GM21423 (cell line): ENCODE results near the gene OSBPL5.
A peak's percentile ranks its signal among the peaks of the same experiment; 100 is the strongest.

ENCODE experiments used
- ATAC-seq: cut with Tn5 transposase; IDR thresholded peaks from one replicate; pipeline ENCODE4 v1.9.1; 2021; ENCODE audit warnings: mild to moderate bottlenecking, moderate library complexity; ENCODE audit not compliant: unreplicated experiment

OSBPL5 gene

DNA sequence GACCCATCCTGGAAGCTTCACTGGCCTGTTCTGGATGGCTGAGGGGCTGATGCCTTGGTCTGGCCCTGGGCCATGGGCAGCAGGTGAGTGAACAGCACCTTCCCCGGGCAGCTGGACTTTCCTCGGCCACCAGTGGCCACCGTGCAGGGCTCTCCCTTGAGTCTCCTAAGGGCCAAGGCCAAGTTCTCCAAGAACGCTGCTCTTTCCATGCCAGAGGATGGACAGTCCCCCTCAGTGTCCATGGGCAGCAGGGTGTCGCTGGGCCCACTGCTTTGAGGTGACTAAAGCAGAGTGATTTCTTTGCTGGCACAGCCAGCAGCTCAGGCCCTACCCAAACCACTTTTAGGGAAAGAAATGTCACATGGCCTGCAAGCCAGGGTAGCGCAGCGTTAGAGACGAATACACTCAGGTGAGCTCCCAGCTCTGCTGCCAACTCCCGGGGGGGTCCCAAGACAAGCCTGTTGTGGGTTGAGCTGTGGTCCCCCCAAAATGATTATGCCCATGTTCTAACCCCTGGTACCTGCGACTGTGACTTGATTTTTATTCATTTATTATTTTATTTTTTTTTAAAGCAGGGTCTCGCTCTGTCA, 104.6 kb downstream of the OSBPL5 start:
- ATAC-seq = no peak

DNA sequence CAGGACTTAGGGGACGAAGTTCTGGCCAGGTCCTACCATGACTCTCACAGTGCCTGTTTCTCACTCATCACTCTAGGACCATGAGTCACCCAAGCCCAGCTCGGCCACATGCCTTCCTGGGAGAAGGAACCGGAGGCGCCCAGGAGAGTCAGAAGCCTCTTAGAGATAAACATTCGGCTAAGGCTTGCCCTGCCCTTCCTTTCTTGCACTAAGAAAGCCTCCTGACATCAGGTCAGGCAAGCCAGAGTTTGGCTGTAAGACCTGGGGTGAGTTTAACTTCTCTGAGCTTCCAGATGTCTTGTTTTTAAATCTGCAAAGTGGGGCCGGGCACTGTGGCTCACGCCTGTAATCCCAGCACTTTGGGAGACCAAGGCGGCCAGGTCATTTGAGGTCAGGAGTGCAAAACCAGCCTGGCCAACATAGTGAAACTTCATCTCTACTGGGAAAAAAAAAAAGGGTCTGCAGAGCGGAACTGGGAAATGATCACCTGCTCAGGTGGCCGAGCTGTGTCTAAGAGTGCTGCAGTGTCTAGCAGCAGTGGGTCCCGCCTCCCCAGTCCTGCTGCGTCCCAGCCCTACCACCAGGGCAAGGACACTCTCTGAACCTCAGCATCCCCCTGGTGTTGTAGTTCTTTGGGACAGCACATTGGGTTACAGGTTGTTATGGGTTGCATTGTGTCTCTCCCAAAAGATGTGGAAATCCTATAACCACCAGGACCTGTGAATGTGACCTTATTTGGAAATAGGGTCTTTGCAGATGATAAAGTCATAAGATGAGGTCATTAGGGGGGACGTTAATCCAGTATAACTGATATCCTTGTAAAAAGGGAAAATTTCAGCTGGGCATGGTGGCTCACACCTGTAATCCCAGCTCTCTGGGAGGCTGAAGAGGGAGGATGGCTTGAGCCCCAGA, 106.1 kb downstream of the OSBPL5 start:
- ATAC-seq = no peak

DNA sequence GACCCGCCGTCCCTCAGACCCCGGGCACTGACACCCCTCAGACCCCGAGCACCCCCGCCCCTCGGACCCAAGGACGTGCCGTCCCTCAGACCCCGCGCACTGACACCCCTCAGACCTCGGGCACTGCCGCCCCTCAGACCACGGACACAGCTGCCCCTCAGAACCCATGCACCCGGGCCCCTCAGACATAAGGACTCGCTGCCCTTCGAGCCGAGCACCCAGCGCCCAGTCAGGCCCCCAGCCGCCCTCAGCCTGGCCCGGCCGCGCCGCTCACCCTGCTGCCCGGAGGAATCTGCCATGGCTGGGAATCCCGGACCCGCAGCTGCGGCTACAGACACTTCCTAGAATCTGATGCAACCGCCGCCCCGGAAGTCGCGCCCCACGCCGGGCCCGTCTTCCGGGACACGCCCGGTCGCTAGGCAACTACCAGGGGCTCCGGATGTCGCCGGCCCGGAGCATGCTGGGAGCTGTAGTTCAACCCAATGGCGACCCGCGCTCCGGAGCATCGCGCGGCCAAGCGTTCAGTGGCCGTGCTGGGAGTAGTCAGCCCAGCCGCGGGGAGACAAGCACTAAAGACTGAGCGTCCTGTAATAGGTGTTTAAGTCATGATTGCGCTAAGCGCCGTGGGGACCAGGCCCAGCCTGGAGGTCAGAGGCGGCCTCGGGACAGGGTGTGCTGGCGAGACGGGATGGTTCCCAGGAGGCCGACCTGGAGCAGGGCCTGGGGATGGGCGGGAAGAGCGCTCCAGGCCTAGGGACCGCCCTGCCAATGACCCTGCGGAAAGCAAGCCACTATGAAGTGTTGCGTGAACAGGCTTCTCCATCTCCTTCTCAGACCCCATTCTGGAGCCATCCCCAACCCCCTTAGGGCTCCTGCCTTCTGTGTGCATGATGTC, 107.8 kb downstream of the OSBPL5 start, which contains the start of gene CARS1:
CARS1 (minus strand) TSS at position 355 of the 895 bp plus-strand sequence; CDS start at position 299, 56 bp downstream.
- ATAC-seq = peak; percentile 96

DNA sequence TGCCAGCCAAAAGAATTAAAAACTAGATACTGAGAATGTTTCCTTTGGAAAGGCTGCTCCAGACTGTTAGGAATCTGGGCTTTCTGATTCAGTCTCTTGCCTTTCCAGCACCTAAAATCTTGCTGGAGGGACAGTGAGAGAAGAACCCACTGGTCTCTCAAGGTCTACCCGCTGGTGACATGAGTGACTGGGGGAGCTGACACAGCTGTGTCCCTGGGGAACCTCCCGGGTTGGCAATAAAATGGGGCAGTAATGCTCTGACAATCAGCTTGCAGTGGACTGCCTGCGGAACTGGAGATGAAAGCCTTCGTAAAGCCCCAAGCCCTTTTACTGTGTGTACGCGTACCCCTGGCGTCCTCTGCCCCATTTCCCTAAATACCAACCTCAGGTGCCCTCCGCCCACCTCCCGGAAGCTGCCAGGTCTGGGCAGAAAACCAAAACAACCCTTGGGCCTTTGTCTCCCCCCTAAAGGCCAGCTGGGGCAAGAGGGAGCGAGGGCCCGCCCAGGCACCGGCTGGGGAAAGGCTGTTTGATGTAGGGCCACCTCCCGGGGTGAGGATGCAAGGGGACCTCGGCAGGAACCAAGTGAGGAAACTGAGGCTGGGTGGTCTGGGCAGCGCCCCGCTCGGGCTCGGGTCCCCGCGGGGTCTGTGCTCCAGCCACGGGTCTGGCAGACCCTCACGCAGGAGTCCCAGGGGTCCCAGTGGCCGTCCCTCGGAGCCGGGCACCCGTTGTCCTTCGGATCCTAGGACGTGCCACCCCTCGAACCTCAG, 108.6 kb downstream of the OSBPL5 start:
- ATAC-seq = no peak

DNA sequence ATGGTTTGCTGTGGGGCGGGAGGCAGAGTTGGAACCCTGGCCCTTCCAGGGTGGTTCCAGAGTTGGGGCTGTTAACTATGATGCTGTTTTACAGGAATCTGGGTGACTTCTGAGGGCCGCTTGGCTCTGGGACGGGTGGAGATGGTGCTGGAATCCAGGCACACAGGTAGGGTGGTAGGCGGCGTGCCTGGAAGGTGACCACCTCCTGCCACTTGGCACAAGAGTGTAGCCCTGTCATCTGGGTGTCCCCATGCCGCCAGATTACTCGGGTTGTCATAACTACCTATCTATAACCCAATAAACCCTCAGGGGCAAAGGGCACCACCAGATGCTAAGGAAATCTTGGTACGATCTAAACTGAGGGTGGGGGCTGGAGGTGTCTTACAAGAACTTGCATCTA, 109.2 kb downstream of the OSBPL5 start:
- ATAC-seq = no peak

DNA sequence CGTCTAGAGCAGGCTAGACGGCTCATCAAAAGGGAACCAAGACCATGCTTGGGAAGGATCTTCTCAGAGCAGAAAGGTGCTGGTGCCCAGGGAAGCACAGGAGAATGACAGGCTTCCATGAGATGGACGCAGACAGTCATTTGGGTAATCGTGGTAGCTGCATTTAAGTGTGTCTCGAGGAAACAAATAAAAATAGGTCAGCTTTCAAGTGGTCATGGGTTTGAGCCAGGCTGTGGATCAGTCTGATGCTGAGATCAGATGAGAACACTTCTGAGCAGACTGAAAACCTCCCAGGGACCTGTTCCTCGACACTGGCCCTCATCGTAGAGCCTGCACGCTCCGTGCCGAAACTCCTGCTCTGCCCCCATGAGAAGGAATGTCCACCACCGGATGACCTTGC, 112.5 kb downstream of the OSBPL5 start:
- no peak for ATAC-seq

DNA sequence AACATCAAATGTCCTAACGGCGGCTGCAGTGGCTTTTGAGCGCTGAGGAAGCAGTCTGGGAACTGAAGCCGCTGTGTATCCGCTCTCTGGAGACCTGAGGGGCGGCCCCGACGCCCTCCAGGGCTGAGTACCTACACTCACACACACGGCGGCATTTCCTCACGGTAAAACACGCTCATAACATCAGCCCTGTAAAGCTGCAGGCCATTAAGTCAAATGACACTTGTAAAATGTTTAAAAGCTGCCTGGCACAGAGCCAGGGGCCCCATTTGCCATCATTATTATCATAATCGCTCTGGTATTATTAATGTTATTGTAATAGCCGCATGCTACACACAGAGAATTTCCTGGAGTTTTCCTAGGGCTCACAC, 113.0 kb downstream of the OSBPL5 start:
- no peak for ATAC-seq

DNA sequence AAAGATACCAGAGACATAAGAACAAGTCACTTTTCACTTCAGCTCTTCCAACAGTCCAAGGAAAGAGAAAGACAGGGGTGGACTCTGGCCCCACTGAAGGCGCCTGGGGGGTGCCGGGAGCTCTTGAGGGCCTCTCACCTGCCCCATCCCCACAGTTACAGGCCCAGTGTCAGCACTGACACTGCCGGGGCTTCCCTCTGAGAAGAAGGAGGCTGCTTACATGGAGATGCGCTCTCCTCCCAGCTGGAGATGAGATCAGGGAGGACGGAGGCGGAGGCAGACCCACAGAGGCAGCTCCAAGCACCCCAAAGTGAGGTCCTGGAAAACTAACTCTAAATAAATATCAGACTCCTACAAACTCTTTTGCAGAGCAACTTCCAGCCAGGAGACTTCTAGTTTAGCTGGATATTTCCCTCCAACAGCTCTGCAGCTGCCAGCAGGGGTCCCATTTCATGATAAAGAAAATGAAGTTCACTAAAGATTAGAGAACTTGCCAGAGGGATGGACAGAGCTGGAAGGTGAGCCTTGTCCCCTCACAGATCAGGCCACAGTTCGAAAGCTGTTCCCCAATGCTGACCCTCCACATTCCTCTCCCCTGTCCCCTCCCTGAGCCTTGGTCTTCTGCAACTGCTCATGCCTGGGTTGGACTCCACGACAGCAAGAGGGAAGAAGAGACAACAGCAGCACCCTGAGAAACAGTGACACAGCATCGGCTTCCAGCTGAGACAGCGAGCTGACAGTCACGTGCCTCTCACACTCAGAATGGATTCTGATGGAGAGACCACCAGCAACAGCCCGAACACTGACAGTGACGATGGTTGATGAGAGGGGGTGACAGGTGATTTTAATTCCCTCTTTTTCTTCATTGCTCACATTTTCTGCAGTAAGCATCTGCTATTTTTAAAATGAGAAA, 113.7 kb downstream of the OSBPL5 start:
- ATAC-seq = no peak

DNA sequence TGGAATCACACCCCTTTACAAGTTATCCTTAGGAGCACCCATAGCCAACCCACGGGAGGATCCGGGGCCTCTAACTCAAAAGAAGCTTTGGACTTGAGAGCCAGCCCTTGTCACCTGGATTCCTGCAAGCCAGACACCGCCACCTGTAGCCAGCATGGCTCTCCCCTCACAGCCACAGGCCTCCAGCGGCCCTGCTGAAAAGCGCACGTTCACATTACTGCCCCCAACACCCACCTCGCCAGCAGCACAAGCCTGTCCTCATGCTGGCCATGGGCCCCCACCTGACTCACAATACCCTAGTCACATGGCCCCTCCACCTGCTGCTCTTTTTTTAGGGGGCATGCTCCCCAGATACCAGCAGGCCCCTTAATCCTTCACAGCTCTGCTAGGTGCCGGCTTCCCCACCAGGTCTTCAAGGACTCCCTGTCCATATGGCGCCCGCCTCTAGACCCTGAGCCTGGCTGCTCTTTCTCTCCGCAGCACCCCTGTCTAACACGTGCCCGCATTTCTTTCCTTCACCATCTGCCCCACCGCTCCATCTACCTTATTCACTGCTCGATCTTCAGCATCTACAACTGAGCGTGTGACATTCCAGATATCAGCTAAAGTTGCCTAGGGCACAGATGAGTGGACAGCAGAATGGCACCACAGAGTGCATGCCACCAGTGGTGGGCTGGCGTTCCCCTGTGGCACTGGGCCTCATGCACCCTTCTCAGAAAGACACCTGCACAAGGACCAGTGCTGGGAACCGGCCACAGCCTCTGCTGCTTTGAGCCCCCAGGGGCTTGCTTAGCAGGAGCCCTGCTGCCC, 114.5 kb downstream of the OSBPL5 start:
- ATAC-seq = no peak

DNA sequence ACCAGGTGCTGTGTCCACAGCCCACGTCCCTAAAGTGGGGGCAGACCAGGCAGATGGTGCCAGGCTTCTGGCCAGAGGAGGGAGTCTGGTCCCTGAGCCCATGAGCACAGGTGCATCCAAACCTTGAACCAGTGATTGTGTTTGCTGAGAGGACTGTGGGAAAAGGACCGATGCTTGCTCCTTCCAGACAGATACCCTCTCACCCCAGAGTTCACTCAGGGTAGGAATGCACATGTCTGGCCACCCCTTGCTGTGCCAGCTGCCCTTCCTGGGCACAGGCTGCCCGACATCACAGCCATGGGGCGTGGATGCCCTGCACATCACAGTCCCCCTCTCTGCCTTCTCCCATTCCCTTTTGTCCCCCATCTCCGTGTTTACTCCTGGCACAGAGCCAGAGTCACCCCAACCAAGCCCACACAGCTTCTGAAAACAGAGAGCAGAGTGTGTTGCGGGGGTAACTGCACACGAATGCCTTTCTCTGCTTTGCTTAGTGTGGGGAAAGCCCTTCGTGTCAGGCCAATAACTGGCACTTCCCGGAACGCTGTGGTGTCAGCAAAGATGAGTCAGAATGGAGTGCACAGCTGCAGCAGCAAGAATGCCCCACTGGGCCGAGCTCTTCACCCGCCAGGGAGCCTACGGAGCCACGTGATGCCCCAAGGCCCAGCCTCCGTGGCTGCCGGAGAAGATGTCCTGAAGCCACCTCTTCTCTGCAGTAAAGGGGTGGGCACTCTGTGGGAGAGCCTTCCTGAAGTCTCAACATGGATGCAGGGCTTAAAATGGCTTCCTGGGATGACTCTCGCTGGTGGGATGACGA, 115.5 kb downstream of the OSBPL5 start:
- peak; percentile 85 for ATAC-seq

DNA sequence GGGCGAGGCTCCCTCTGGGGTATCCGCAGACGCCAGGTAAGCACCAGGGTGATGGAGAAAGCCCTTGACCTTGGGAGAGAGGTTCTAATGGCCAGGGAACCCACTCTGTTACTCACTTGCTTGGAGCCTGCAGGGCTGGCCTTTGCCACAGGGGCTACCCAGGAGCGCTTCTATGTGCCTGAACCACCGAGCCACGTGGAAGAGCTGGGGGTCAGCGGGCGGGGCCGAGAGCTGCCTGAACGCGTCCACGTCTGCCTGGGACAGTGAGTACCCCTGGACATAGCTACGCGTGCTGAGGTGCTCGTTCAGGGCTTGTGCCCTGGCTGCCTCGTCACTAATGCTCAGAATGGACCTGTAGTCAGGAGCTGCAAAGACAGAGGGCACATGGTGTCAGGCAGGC, 117.5 kb downstream of the OSBPL5 start:
- ATAC-seq = no peak

DNA sequence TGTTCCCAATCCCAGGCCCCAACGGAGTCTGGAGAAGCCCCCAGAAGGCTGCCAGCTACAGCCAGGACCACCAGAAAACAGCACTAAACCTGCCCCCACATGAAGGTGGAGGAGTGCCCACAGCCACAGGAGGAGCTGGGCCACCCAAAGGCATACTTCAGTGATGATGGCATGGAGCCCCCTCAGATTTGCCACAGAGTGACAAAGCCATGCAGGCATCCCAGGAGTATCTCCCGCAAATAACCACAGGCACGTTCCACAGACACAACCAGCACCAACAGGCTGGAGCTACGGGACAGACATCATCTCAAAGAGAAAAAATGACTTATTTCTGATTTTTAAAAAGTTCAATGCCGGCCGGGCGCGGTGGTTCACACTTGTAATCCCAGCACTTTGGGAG, 118.5 kb downstream of the OSBPL5 start:
- ATAC-seq = no peak

DNA sequence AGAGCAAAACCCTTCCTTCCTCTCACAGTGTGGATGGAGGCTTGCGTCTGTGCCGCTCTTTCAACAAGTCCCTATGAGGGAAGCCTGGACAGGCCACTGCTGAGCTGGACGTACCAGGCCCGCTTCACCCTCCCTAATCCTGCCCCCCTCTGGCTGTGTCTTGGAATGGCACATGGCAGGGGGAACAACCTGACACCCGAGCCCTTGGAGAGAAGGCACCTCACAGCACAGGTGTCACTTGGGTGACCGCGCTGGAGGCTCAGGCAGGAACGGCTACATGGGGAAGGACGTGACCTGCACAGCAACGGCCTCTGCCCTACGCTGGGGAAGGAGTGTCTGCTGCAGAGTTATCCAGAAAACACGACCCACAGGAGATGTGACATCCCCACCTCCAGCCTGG, 118.9 kb downstream of the OSBPL5 start:
- no peak for ATAC-seq

DNA sequence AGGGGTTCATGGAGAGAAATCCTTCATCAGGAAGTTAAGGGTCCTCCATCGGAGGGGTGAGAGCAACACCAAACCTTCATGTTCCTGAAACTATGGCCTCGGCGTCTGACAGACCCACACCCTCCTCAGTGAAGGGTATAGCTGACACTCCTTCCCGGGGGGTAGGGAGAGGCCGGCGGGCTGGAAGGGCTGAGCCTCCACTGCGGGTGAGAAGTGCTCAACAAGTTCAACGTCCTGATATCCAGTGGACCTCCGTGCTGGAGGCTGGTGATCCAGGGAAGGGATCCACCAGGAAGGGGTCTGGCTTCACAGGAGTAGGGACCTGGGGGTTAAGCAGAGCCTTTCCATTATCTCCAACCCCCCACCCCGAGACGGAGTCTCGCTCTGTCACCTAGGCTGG, 120.2 kb downstream of the OSBPL5 start:
- ATAC-seq = no peak

DNA sequence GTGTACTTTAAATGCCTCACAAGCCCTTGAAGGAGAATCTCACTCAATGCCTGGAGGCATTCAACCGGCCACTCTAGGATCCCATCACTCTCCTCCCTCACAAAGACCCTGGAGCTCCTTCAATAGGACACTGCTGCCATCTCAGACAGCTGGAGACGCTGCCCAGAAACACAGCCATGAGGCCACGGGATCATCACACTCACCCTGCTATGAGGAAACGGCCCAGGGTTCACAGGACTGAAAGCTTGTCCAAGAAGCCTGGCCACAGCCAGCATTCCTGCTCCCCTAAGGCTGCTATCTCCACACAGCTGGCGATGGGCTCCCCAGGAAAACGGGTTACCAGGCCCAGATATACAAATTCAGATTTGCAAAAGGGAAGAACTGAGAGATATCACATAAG, 121.1 kb downstream of the OSBPL5 start:
- ATAC-seq = no peak

DNA sequence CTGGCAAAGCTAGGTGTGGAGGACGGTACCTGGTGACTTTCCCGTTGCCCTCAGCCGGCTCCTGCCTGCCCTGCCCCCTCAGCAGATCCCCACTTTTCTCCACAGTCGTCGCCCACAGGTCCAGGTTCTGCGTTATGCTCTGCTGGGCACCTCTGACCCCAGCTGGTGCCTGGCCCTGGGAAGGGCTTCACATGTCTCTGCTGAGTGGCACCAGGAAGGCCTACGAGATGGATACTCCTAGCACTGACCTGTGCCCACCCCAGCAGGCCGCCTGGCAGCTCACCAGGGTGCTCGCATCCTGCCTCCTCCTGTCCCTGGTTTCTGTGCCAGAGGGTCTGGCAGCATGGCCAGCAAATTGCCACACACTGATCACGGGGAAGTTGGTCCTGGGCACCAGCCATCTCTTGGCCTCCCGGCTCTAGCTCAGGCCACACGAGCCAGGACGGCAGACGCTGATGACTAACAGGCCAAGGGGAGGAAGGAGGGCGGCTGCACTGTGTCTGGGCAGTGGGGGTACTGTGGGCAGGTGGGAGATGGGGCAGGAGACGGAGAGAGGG, 121.7 kb downstream of the OSBPL5 start:
- no peak for ATAC-seq

DNA sequence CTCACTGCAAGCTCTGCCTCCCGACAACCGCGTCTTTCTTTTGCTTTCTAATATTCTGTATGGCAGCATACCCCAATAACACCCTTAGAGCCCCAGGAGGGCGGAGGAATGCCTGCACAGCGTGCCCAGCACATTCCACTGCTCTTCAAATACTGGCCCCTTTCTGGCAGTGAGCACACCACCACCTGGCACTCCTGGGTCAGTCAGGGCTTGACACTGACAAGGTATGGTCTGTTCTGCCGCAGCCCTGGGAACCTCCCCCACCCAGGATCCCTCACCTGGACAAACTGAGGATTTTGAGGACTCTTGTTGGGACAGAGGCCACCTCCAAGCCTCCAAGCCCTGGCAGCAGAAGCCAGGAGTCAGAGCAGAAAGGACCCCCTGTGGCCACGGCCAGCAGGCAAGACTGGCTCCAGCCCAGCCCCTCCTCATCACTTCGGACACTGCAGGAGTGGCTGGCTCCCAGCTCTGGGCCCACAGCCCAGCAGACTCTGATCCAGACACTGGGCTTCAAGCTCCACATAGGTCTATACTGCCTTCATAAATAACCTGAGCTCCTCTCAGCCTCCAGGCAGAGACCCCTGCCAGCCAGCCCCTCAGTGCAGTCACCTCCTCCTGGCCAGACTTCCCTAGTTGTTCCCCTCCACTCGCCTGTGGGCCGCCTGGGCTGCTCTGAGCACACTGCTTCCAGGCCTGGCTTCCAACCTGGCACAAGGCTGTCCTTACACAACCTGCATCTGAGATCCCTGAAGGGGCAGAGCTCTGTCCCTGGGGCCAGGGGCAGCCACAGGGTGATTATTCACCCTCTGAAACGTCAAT, 122.4 kb downstream of the OSBPL5 start:
- ATAC-seq = no peak
